Ishikawa (cell line): ENCODE data around the gene CCL18.

Source experiments
- CEBPB ChIP-seq: IDR thresholded peaks from 2 replicates; pipeline ENCODE4 v1.6.1; 2012
- CREB1 ChIP-seq: IDR thresholded peaks from 2 replicates; pipeline ENCODE4 v1.6.1; 2012; ENCODE audit warnings: low read depth
- EGR1 ChIP-seq: IDR thresholded peaks from 2 replicates; pipeline ENCODE4 v1.6.1; 2012
- EP300 ChIP-seq: IDR thresholded peaks from 2 replicates; pipeline ENCODE4 v1.6.1; 2012; ENCODE audit warnings: borderline replicate concordance
- FOXM1 ChIP-seq: IDR thresholded peaks from 2 replicates; pipeline ENCODE4 v1.6.1; 2012; ENCODE audit warnings: low read depth, borderline replicate concordance
- MAX ChIP-seq: IDR thresholded peaks from 2 replicates; pipeline ENCODE4 v1.6.1; 2012
- NFIC ChIP-seq: IDR thresholded peaks from 2 replicates; pipeline ENCODE4 v1.6.1; 2012
- RAD21 ChIP-seq: IDR thresholded peaks from 2 replicates; pipeline ENCODE4 v1.6.1; 2012; ENCODE audit warnings: low read depth
- REST ChIP-seq: IDR thresholded peaks from 2 replicates; pipeline ENCODE4 v1.6.1; 2012; ENCODE audit warnings: low read depth, mild to moderate bottlenecking
- TAF1 ChIP-seq: IDR thresholded peaks from 2 replicates; pipeline ENCODE4 v1.6.1; 2012; ENCODE audit warnings: low read depth, mild to moderate bottlenecking
- TCF12 ChIP-seq: IDR thresholded peaks from 2 replicates; pipeline ENCODE4 v1.6.1; 2012; ENCODE audit warnings: low read depth
- TEAD4 ChIP-seq: IDR thresholded peaks from 2 replicates; pipeline ENCODE4 v1.6.1; 2012
- YY1 ChIP-seq: IDR thresholded peaks from 2 replicates; pipeline ENCODE4 v1.6.1; 2012; ENCODE audit warnings: low read depth
- ZBTB7A ChIP-seq: IDR thresholded peaks from 2 replicates; pipeline ENCODE4 v1.6.1; 2012; ENCODE audit warnings: low read depth
- TF ChIP-seq, protein P1 (sequence below): IDR thresholded peaks from 2 replicates; pipeline ENCODE4 v1.6.1; 2012

Gene CCL18

DNA sequence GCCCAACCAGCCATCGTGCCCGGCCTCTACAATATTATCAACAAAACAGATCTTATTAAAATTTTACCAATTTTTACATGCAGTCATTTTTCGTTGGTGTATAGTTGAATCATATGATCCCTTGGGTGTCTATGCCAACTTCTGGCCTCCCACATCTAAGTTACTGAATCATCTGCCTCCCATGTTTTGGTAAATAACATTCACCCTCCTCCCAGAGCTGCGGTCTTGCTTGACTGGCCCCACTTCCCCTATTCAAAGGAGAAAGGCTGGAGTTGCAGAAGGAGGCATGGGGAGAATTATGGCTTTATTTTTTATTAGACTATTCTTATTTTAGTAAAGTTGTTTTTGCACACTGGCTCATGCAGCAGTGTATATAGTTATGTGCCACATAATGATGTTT is 27.8 kb upstream of the CCL18 start:
- TF ChIP-seq TEAD4 (no peak), REST (no peak)
- TF ChIP-seq, protein P1, sequence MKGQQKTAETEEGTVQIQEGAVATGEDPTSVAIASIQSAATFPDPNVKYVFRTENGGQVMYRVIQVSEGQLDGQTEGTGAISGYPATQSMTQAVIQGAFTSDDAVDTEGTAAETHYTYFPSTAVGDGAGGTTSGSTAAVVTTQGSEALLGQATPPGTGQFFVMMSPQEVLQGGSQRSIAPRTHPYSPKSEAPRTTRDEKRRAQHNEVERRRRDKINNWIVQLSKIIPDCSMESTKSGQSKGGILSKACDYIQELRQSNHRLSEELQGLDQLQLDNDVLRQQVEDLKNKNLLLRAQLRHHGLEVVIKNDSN: no peak

DNA sequence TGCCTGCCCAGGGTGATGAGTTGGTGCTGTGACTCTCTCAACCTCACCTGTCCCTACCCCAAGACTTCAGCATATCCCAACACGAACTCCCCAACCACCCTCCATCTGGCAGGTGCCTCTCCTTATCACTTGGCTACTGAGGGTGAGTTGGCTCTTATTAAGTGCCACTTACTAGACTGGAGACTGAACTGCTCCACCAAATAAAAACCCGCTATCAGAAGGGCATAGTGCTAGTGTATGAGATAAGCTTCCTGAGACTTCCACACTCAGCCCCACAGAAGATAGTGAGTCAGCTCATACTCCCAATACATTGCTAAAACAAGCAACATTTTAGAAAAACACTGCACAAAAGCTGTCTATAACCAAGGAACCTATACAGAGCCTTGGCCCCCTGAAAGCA is 16.0 kb upstream of the CCL18 start:
- TF ChIP-seq TEAD4 (no peak), CREB1 (no peak), MAX (no peak), EGR1 (no peak), RAD21 (no peak), YY1 (no peak), FOXM1 (no peak), CEBPB (no peak), ZBTB7A (no peak), REST (no peak), TCF12 (no peak), NFIC (no peak), EP300 (no peak), TAF1 (no peak)
- TF ChIP-seq, protein P1: no peak

- TF ChIP-seq TAF1: no peak
- TF ChIP-seq REST: no peak
- TF ChIP-seq NFIC: no peak
- no peak for TF ChIP-seq MAX
- TF ChIP-seq CREB1: no peak
- TF ChIP-seq EP300: no peak
- TF ChIP-seq FOXM1: no peak
- TF ChIP-seq TEAD4: no peak
- TF ChIP-seq, protein P1: no peak
- no peak for TF ChIP-seq RAD21
- TF ChIP-seq CEBPB: no peak
- TF ChIP-seq EGR1: no peak
- TF ChIP-seq ZBTB7A: no peak
Observed at GRCh38 chr17:36049643-36050042, 14.4 kb upstream of the CCL18 start.

- TF ChIP-seq YY1 (no peak), TAF1 (no peak), CREB1 (no peak), NFIC (no peak), RAD21 (no peak), FOXM1 (no peak), ZBTB7A (no peak), MAX (no peak), TEAD4 (no peak), EGR1 (no peak), REST (no peak), EP300 (no peak), CEBPB (no peak), TCF12 (no peak)
- TF ChIP-seq, protein P1: no peak
Observed at GRCh38 chr17:36055171-36055570, 8.9 kb upstream of the CCL18 start.
